GM18505 (cell line): Measurements from ENCODE around the gene SKAP1.
"Not testable (repeated sequence)": the region's sequence is repeated elsewhere in the genome, so short reads cannot be mapped to it uniquely, and the experiment has no call there.

ENCODE experiments used
- ATAC-seq: cut with Tn5 transposase; IDR thresholded peaks from one replicate; pipeline ENCODE4 v1.9.1; 2021; ENCODE audit not compliant: unreplicated experiment
- POLR2A ChIP-seq: IDR thresholded peaks from 4 replicates; pipeline ENCODE4 v1.6.1; 2011; ENCODE audit warnings: borderline replicate concordance; ENCODE audit not compliant: insufficient read depth, insufficient read length; ENCODE audit errors: extremely low read depth

The SKAP1 gene

DNA sequence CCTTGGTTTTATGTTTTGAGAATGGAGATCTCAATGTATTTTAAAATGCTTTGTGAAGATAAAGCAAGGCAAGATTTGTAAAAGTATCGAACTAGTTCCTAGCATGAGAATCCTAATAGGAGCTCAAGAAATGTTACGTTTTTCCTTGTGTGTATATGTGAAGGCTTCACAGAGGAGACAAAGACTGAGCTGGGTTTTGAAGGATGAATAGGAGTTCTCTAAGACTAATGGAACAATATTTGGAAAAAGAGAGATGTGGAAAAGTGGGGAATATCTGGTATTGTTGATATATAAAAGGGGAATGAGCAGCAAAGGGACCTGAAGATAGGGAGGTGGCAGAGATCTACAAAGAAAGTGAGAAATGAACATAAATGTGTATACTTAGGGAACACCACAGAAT lies 195.1 kb downstream of the SKAP1 start:
- no peak for TF ChIP-seq POLR2A

DNA sequence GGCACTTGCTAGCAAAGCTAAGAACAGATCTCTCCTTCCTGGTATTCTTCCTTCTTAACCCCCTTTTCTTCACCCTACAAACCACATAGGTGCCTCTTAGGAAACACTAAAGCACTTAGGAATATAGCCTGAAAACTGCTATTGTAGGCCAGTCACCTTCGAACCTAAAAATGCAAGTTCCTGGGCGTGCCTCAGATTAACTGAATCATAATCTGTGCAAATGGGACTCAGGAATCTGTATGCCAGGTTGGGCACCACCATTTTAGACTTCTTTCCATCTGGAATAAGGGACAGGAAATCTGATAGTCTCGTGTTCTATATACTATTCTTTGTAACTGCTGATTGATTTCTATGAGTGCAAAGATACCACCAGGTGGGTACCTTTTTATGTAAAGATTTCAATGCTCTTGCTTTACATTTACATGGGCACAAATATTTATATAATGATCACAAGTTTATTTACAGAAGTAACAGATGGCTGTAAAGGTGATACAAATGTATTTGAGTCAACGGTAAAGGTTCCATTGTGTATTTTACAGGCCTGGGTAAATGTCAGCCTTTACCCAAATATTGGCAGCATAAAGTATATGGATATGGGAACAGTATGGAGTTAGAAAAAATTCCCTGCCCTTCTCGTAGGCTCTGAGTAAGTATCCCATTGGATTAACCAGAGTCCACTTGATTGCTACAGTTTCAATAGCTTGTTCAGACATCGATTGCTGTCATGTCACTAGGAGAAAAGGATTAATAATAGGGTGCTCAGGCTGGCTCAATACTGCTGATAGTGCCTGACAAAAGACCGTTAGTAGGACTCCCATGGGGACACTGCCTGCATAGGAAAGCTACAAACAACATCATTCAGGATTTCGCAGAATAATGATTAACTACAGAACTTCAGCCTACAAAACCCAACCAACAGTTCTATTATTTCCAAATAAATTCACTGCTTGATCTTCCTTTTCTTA lies 197.7 kb downstream of the SKAP1 start:
- TF ChIP-seq POLR2A: no peak
- no peak for ATAC-seq

More for the DNA sequence above, 195.1 kb downstream of the SKAP1 start:
- ATAC-seq: no peak

- no peak for TF ChIP-seq POLR2A
- no peak for ATAC-seq
These were observed 200.1 kb downstream of the SKAP1 start for GRCh38 chr17:48229936-48230335.

DNA sequence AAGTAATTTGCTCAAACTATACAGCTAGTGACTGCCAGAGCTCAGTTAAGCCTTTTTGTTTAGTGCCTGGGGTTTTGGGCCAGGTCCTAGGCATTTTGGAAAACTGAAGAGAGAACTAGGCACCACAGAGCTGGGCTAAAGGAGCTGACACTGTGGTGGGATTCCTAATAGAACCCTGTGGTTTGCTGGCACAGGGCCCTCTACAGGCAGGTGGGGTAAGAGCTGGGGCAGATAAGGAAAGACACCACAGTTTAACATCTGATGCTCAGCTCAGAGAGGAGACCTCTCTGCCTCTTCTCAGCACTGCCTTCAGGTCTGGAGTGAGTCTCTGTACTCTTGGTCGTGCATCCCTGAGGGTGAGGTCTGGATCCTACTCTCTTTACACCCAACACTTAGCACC lies 201.3 kb downstream of the SKAP1 start:
- TF ChIP-seq POLR2A: no peak
- no peak for ATAC-seq

DNA sequence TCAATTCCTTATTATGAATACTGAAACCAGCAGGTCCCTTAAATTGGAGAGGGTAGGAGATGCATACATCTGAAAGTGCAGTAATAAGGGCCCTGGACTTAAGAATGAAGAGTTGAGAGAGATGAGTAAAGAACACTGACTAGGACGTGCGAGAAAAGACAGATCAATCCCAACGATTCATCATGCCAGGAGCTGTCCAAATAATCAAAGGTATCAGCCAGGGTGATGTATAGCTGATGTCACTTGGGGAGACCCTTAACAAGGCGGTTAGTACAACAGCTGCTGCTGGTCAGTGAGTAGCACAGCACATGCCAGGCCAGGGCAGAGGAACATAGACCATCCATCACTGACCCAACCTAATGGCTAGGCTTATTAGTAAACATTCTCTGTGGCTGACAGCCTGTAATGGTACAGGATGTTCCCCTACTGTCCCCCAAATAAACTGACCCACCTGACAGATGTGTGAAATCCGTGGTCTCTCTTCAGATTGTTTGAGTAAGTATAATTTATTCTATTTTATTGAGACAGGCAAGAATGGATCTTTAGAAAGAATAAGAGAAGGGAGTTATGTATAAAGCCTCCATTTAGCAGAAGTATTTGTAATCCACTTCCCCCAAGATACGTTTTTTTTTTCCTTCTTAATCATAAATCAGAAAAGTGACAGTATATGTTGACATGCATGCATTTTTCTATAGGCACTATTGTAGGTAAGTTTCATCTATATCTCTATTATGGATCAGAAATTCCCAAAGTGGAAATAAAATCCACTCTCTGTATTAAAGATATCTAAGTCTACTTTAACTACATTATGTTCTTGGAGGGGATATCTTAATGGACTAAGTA lies 204.1 kb downstream of the SKAP1 start:
- ATAC-seq: no peak
- TF ChIP-seq POLR2A: no peak

- ATAC-seq: no peak
- TF ChIP-seq POLR2A: no peak
These were observed 206.1 kb downstream of the SKAP1 start for GRCh38 chr17:48223945-48224344.

- no peak for ATAC-seq
These were observed 210.4 kb downstream of the SKAP1 start for GRCh38 chr17:48219617-48220016.

GRCh38 chr17:48215583-48216139 lies 214.4 kb downstream of the SKAP1 start:
- TF ChIP-seq POLR2A: no peak
- no peak for ATAC-seq

More at GRCh38 chr17:48219617-48220016, 210.4 kb downstream of the SKAP1 start:
- TF ChIP-seq POLR2A: no peak

GRCh38 chr17:48213797-48214196 lies 216.2 kb downstream of the SKAP1 start:
- no peak for TF ChIP-seq POLR2A
- no peak for ATAC-seq

DNA sequence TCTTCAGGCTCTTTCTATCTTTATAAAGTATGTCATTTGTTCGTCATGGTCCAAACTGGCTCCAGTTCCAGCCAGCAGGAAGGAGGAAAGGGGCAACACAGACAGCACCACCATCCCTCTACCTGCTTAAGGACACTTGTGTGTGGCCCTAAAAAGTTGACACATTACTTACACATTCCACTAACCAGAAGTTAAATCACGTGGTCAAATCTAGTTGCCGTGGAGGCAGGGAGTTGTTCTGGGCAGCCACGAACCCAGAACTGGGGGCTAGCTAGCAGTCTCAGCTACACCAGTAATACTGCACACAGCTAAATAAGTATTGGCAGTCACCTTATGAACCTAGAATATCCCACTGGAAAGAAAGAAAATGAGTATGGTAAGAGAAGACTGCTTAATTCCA lies 218.2 kb downstream of the SKAP1 start:
- TF ChIP-seq POLR2A: no peak
- no peak for ATAC-seq

- TF ChIP-seq POLR2A: no peak
- ATAC-seq: no peak
These were observed 219.0 kb downstream of the SKAP1 start for GRCh38 chr17:48211011-48211410.

DNA sequence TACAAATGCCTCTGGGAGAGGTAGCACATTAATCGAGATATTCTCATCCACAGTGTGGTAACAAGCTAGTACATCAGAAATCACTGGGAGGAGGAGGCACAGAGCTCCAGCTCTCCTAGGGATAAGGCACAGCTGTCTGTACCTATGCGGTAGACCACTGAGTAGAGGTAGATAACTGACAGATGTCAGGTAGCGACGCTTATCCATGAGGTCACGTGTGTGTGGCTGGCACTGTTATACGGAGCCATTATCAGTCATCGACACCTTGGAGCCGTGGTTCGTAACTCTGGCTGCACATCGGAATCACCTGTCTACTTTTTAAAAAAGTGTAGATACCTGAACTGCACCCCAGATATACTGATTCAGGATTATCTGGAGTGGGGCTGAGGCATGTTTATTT lies 220.0 kb downstream of the SKAP1 start:
- ATAC-seq: no peak
- no peak for TF ChIP-seq POLR2A

DNA sequence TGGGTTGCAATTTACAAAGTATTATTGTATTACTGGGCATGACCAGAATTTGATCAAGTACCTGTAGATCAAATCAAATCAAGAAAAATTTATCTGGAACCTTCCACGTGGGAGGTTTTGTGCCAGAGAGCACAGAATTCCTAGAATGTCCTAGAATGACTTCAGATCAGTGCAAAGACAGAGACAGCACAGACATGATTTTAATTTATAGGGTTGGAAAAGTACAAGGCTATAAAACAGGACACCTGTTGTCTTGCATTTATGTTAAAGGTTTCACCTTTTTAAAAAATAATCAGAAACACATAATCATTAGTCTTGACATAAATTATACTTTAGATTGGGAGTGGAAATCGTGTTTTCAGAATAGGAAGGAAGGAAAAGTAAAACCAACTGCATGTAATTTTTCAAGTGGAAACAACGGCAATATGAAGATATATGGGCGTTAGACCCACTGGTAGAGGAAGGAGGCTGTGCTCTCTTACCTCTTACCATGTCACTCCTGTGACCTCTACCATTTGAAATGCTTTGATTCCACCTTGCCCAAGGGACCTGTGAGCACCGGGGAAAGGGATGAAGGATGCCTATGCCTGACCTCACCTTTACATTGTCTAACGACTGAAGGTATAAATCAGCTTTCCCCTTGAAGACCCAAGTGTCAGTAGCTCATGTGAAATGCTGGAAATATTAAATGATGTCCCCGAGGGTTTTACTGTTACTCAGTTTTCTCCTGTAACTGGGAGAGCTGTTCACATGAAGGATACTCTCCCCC lies 222.1 kb downstream of the SKAP1 start:
- no peak for TF ChIP-seq POLR2A
- no peak for ATAC-seq

- ATAC-seq: not testable (repeated sequence)
These were observed 223.0 kb downstream of the SKAP1 start for GRCh38 chr17:48207036-48207435.

DNA sequence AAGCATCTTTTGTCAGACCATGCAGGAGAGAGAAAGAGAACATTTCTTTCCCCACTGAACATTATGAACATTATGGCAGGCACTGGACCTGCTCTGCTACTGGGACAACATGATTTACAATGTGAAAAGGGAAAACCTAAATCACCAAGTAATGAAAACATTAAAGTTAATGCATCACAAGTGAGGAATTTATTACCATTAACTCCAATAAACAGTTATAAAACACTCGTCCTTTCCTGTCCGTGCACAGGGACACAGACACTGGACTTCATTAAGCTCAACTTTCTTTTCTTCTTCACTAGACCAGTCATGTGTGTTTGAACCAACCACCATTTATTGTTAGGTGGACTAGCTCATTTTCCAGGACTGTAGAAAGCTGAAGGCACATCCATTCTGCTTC lies 227.1 kb downstream of the SKAP1 start:
- TF ChIP-seq POLR2A: no peak
- ATAC-seq: no peak
